Measurements from ENCODE around the gene FOXP2. TPM values are rescaled to one million over a fixed set of nuclear protein-coding genes. Genes with fewer than 3 reads are reported as not detected.

The FOXP2 gene
- total and polyA plus RNA-seq, 2 of the 4 experiments (the other 2 are of a cell fraction): 0.89 to 1.1 TPM

DNA sequence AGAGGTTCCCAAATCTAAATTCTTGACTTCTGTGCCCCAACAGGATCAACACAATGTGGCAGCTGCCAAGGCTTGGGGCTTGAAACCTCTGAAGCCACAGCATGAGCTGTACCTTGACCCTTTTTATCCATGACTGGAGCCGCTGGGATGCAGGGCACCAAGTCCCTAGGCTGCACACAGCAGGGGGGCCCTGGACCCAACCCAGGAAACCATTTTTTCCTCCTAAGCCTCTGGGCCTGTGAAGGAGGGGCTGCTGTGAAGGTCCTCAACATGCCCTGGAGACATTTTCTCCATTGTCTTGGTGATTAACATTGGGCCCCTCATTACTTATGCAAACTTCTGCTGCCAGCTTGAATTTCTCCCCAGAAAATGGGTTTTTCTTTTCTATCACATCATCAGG, 72.6 kb downstream of the FOXP2 start:
- Histone ChIP-seq H3K4me3 (ENCODE audit: insufficient read depth, low read depth, low read length) (no peak overlapping the region), H3K56ac (ENCODE audit: extremely low read depth, insufficient read depth, low read length) (no peak overlapping the region), H3K9me3 (ENCODE audit: control insufficient read depth, insufficient read depth, low read length) (peaks cover 2% of the 10 kb centered on the region; the same call in 1 of the 2 replicates), H3K9ac (ENCODE audit: low read depth, low read length) (no peak overlapping the region), H3K4me1 (ENCODE audit: control insufficient read depth, insufficient read depth, low read length) (no peaks in the 10 kb centered on the region), H4K20me1 (ENCODE audit: insufficient read depth, low read length) (no peaks in the 10 kb centered on the region), H2AFZ (replicated peaks; ENCODE audit: low read length, poor library complexity) (no peak overlapping the region), H2AK5ac (ENCODE audit: low read depth, low read length) (no peak overlapping the region), H2BK15ac (ENCODE audit: low read depth, low read length) (no peak overlapping the region), H3K23ac (ENCODE audit: low read depth, low read length) (no peak overlapping the region), H4K5ac (ENCODE audit: low read depth, low read length) (no peak overlapping the region), H4K8ac (ENCODE audit: low read depth in 2 of 2, low read length in 2 of 2) (no peak overlapping the region), H3K4me2 (ENCODE audit: low read depth, low read length) (no peak overlapping the region), H2AK9ac (replicated peaks; ENCODE audit: low read depth, low read length, poor library complexity) (no peak overlapping the region), H2BK5ac (ENCODE audit: low read depth, low read length, poor library complexity, severe bottlenecking) (no peak overlapping the region), H3K14ac (replicated peaks; ENCODE audit: low read depth, low read length) (no peak overlapping the region), H2BK20ac (ENCODE audit: low read depth, low read length) (no peak overlapping the region), H3K36me3 (ENCODE audit: control insufficient read depth, insufficient read depth, low read length) (no peaks in the 10 kb centered on the region), H2BK120ac (ENCODE audit: low read depth, low read length) (no peak overlapping the region), H3K79me1 (ENCODE audit: low read depth in 1 of 2, low read length in 2 of 2) (no peaks in the 10 kb centered on the region), H3K27me3 (ENCODE audit: control insufficient read depth, insufficient read depth, low read length) (no peaks in the 10 kb centered on the region), H3K18ac (ENCODE audit: low read depth, low read length) (no peak overlapping the region), H3K9me1 (ENCODE audit: insufficient read depth, low read length) (no peaks in the 10 kb centered on the region), H4K91ac (ENCODE audit: insufficient read depth, low read depth, low read length) (no peak overlapping the region), H3K4ac (ENCODE audit: low read depth, low read length) (no peak overlapping the region), H3K27ac (ENCODE audit: insufficient read depth, low read length) (no peak overlapping the region)
- DNase-seq (no peak), ATAC-seq (ENCODE audit: low read depth) (no peak)
- dilution Hi-C loops (cut with HindIII; ENCODE audit: low sequenced_read_pairs, unreplicated experiment): no loop called here
- no CpG with 5 or more reads among the region's 1 CpG for WGBS, 2 experiments (ENCODE audit: extremely low coverage in 2 of 2, insufficient read length in 1 of 2)
- intact Hi-C loops (cut with micrococcal nuclease): no loop called here
- TF ChIP-seq MAFK (IDR thresholded peaks at IDR 0.05; ENCODE audit: low read depth, low read length) (no peak), CEBPB (IDR thresholded peaks at IDR 0.05; ENCODE audit: low read depth, low read length) (no peak), FOS (IDR thresholded peaks at IDR 0.05; ENCODE audit: low read depth, low read length) (no peak), POLR2A (IDR thresholded peaks at IDR 0.05; ENCODE audit: low read depth, low read length) (no peak), CHD1 (IDR thresholded peaks at IDR 0.05; ENCODE audit: low read depth, low read length) (no peak), MAZ (IDR thresholded peaks at IDR 0.05; ENCODE audit: borderline replicate concordance, low read depth, low read length) (no peak)
- TF ChIP-seq, protein P1, sequence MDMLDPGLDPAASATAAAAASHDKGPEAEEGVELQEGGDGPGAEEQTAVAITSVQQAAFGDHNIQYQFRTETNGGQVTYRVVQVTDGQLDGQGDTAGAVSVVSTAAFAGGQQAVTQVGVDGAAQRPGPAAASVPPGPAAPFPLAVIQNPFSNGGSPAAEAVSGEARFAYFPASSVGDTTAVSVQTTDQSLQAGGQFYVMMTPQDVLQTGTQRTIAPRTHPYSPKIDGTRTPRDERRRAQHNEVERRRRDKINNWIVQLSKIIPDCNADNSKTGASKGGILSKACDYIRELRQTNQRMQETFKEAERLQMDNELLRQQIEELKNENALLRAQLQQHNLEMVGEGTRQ (IDR thresholded peaks at IDR 0.05; ENCODE audit: low read depth, low read length): no peak
- BruUV-seq (replicated peaks): no TSS peak
- CTCF ChIA-PET: no interaction called here
- POLR2A ChIA-PET (ENCODE audit: unreplicated experiment): no interaction called here
- in situ Hi-C loops (cut with MboI; ENCODE audit: low sequenced_read_pairs): no loop called here

Data from IMR-90 (cell line).